NCI-H1417 treated with DMSO at 0.1 percent for 48 hours (cell line): Measurements from ENCODE around the gene AGMAT.

Experiments
- DNase-seq: peaks from one replicate; lab custom pipeline; 2025; lab: John Stamatoyannopoulos, UW

Gene AGMAT

DNA sequence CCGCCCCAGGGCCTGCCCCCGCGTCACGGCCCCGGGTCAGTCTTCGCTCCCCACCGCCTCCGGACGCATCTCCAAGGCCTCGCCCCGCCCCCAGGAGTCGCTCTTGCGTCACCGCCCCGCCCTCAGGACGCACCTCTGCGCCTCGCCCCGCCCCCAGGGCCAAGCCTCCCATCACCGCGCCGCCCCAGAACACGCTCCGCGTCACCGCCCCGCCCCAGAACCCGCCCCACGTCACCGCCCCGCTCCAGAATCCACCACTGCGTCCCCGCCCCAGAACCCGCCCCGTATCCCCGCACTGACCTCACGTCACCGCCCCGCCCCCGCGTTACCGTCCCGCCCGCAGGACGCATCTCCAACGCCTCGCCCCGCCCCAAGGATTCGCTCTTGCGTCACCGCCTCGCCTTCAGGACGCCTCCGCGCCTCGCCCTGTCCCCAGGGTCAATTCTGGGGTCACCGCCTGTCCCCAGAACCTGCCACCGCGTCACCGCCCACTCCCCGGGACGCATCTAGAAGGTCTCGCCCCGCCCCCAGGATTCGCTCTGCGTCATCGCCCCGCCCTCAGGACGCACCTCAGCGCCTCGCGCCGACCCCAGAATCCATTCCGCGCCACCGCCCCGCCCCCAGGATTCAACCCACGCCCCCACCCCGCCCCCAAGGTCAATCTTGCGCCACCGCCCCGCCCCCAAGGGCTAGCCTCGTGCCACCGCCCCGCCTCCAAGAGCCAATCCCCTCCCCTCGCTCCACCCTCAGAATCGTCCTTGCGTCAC is 60.4 kb downstream of the AGMAT start:
- DNase-seq = peak; percentile 89

- DNase-seq = no peak
Measured at GRCh38 chr1:15524021-15524282, 60.9 kb downstream of the AGMAT start, which contains the start of gene CASP9. Gene CASP9 (minus strand): TSS chr1:15524215. CDS start chr1:15524200, 15 bp downstream.

DNA sequence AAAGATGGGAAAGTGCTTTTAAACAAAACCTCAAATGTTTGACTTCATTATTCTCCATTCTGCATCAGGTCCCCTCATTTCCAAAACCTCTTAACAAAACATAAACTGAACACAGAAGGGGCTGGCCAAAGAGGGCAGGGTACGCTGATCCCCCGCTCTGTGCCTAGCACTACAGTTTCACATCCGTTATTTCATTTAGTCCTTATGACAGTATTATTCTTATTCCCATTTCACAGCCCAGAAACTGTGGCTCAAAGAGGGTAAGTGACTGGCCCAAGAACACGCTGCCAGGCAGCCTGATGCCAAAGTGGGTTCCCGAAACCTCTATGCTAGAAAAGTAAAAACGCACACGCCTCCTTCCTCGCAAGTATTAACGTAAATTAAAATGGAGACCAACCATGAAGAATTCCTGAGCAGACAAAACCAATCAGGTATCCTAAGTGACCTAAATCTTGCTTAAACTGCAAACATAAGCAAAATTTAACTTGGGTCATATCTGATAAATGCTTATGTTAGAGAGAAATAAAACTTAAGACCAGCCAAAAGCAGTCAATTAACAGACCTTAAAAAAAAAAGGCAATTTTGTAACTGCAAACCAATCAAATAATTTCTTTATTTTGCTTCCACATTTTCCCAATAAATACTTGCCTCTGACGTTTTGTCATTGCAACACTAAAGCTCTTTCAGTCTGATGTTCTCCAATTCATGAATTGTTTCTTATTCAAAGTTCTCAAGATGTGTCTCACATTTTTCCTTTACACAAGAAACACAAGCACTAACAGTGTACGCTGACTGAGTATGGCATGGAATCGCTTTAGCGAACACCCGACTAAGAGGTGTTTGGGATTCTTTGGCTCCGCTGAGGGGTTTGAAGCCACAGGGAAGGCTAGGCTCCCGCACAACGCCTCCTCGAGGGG is 61.5 kb downstream of the AGMAT start:
- no peak for DNase-seq

- no peak for DNase-seq
Measured at GRCh38 chr1:15522551-15522950, 62.3 kb downstream of the AGMAT start.
